GM21717 (cell line): ENCODE measurements around the gene CCT3.
"Not testable (repeated sequence)": the region's sequence is repeated elsewhere in the genome, so short reads cannot be mapped to it uniquely, and the experiment has no call there.

Experiments
- ATAC-seq: cut with Tn5 transposase; IDR thresholded peaks from one replicate; pipeline ENCODE4 v1.9.1; 2021; ENCODE audit warnings: mild to moderate bottlenecking, moderate library complexity; ENCODE audit not compliant: unreplicated experiment

Gene CCT3

DNA sequence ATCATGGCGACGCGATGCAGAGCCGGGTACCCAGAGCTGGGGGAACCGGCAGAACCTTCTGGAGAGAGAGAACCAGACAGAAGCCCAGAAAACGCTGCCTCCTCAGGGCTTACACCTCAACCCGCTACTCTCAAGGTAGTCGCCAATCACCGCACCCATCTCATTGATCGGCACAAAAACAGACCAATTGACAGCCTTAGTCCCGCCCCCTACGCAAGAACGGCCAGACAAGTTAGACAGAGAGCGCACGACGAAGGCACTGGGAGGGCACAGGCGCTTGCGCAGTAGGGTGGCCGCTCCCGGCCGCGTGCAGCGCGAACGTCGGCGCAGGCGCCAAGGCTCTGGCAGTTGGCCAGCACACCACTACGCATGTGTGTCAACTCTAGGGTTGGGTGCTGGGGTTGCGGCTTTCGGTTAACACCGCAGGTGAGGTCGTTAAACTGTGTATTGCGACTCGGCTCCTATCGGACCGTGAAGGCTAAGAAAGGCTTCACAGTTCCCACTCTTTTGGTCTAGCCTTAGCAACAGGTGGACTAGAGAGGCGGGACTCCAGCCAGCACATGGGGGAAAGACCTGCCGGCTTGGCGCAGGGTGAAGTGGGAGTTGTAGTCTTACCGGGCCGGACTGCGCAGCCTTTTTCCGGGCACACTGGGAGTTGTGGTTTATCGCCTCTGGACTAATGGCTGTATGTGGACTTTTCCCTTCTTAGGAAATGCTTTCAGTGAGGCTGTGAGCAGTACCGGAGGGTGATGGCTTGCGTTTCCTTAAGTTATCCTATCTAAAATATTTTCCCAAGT lies at the start of gene CCT3, which contains the start of gene TSACC:
CCT3 (minus strand) TSS at position 113 of the 797 bp plus-strand sequence; CDS start at position 5, 108 bp downstream.
TSACC (plus strand) TSS at position 347 of the 797 bp plus-strand sequence. CDS start 1,232 bp downstream, outside the sequence.
- ATAC-seq, result peak; percentile 90

GRCh38 chr1:156387870-156388173 lies 49.7 kb upstream of the CCT3 start:
- ATAC-seq, result no peak

GRCh38 chr1:156386949-156387869 lies 49.1 kb upstream of the CCT3 start:
- ATAC-seq, result no peak

GRCh38 chr1:156386134-156386901 lies 48.2 kb upstream of the CCT3 start:
- no peak for ATAC-seq

DNA sequence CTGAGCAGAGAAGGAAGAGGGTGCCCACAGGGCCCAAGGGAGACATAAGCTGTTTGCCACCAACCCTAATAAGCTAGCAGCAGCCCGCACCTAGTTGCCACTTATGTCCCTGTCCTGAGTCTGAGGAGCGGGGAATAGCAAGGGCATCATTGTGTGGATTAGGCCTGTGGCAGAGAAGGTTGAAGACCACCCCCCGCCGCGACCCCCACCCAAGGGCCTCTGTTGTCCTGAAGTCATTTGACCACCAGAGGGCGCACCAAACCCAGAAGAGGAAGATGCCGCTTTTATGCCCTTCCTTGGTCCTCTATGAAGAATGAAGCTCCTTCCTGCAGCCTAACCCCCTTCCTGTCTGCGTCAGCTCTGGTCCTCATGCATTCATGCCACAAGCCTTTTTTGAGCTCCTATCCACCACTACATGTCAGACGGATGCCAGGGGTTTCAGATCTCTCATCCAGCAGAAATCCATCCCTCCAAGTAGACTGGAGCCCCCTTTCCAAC lies 47.5 kb upstream of the CCT3 start:
- ATAC-seq, result no peak

DNA sequence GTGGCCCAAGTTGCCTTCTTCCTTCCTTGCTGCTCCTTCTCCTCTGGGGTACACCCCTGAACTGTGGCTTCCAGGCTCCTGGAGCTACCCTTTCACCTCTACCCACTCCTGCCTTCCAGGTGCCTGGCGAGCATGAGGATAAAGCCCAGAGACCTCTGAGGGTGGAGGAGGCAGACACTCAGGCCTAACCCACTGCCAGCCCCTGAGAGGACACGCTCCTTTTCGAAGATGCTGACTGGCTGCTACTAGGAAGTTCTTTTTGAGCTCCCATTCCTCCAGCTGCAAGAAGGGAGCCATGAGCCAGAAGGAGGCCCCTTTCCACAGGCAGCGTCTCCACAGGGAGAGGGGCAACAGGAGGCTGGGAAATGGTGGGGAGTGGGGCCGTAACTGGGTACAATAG lies 46.6 kb upstream of the CCT3 start:
- ATAC-seq, result no peak

- no peak for ATAC-seq
These were observed 45.9 kb upstream of the CCT3 start for GRCh38 chr1:156384007-156384406.

DNA sequence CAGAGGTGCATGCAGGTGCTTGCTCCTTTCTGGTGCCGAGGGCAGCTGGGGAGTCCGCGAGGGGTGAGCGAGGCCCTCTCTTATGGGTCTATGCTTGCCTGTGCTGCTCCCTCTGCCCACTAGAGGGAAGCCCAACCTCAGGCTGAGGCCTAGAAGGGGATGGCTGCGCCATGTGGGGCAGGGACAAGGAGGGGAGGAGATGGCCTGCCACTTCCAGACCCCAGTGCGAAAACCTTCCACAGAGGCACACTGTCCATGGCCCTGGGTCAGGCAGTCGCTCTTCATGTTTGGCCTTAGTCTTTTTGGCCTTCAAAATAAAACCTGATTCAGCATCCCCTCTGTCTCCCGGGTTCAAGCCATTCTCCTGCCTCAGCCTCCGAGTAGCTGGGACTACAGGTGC lies 44.9 kb upstream of the CCT3 start:
- no peak for ATAC-seq

DNA sequence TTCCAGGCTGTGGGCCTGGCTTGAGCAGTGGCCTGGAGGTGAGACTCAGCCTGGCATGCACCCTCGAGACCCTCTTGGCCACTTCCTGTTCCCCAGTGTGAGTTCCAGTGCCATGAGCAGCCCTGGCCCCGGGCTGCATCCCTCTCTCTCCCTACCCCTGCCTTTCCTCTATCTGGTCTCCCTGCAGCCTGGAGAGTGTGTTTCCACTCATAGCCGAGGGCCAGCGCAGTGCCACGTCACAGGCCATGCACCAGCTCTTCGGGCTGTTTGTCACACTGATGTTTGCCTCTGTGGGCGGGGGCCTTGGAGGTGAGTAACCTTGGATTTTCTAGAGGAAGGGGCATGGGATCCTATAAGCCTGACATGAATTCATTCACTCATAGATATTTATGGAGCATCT lies 44.5 kb upstream of the CCT3 start:
- no peak for ATAC-seq

- no peak for ATAC-seq
These were observed 41.5 kb upstream of the CCT3 start for GRCh38 chr1:156379420-156380165.

DNA sequence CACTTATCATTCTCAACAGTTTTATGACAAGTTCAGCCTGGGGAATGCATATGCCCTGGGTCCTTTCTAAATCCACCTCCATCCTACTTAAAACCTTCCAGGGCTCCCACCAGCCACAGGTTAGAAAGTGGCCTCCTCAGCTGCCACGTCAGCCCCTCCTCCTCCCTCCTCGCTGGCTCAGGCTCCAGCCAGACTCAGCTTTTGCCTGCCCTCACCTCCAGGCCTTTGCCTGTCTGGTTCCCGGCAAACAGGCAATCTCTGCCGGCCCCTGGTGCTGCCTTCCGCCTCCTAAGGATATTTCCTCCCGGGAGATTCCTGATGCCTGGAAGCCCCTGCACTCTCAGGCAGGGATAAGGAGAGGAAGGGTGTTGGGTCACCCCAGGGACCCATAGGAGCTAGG lies 40.5 kb upstream of the CCT3 start:
- ATAC-seq, result no peak

GRCh38 chr1:156376958-156377919 lies 39.1 kb upstream of the CCT3 start:
- ATAC-seq, result no peak

GRCh38 chr1:156376146-156376545 lies 38.1 kb upstream of the CCT3 start:
- ATAC-seq, result no peak

DNA sequence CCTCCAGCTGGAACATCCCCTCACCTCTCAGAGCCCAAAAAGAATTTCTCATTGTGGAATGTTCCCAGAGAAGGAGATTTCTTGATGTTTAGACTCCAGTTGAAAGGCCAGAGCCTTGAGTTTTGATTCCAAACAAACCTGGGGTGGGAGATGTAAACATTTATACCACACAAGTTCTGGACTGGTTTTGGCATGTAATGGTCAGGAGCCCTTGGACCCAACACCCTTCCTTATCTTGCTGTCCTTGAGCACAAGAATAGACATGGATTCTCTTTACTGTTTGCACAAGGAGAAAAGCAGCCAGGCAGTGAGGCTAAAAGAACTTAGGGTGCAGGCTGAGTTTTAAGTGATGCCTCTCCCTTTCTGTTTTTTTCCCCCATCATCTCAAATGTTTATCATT lies 35.5 kb upstream of the CCT3 start:
- ATAC-seq, result no peak

- no peak for ATAC-seq
These were observed 34.8 kb upstream of the CCT3 start for GRCh38 chr1:156372876-156373275.

- no peak for ATAC-seq
These were observed 34.1 kb upstream of the CCT3 start for GRCh38 chr1:156372265-156372586.

- no peak for ATAC-seq
These were observed 33.6 kb upstream of the CCT3 start for GRCh38 chr1:156371553-156372264.

DNA sequence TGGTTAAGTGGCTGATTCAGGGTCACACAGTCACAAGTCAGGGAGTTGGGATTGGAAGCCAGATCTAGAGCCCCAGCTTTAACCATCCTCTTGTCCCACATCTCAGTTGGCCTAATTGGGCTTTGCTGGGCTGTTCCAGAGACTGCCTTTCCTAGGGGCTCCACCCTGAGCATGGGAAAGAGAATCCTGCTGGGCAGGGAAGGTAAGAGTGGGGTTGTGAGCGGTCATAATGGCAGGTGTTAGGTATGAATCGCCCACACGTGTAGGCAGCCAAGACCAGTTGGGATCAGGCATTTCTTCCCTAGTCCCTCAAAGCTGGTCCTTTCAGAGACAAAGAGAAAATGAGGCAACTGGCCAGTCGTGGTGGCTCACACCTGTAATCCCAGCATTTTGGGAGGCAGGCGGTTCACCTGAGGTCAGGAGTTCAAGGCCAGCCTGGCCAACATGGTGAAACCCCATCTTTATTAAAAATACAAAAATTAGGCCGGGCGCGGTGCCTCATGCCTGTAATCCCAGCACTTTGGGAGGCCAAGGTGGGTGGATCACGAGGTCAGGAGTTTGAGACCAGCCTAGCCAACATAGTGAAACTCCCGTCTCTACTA lies 31.7 kb upstream of the CCT3 start:
- ATAC-seq, result not testable (repeated sequence)
